Measurements from ENCODE around the gene C10orf90.

Gene C10orf90

GRCh38 chr10:126661841-126662515 lies 8.5 kb downstream of the C10orf90 start:
- no peaks in the 10 kb centered on the region for H3K9me3 Mint-ChIP-seq (ENCODE audit: low read depth)
- no peak overlapping the region for H3K4me3 Mint-ChIP-seq
- H3K36me3 Mint-ChIP-seq, result no peaks in the 10 kb centered on the region
- no peaks in the 10 kb centered on the region for H3K4me1 Mint-ChIP-seq (ENCODE audit: low read depth)
- H3K27ac Mint-ChIP-seq, result no peak overlapping the region
- H3K27me3 Mint-ChIP-seq, result peaks cover 5% of the 10 kb centered on the region

- Mint-ChIP-seq H3K27me3 (peaks cover 5% of the 10 kb centered on the region), H3K4me1 (ENCODE audit: low read depth) (no peaks in the 10 kb centered on the region), H3K36me3 (no peaks in the 10 kb centered on the region), H3K27ac (no peak overlapping the region), H3K9me3 (ENCODE audit: low read depth) (no peaks in the 10 kb centered on the region), H3K4me3 (no peak overlapping the region)
These were observed 9.1 kb downstream of the C10orf90 start for GRCh38 chr10:126661356-126661755.

GRCh38 chr10:126659750-126660149 lies 10.7 kb downstream of the C10orf90 start:
- H3K27me3 Mint-ChIP-seq, result peaks cover 3% of the 10 kb centered on the region
- H3K36me3 Mint-ChIP-seq, result no peaks in the 10 kb centered on the region
- H3K4me3 Mint-ChIP-seq, result no peak overlapping the region
- H3K9me3 Mint-ChIP-seq (ENCODE audit: low read depth), result no peaks in the 10 kb centered on the region
- H3K4me1 Mint-ChIP-seq (ENCODE audit: low read depth), result no peaks in the 10 kb centered on the region
- H3K27ac Mint-ChIP-seq, result no peak overlapping the region

DNA sequence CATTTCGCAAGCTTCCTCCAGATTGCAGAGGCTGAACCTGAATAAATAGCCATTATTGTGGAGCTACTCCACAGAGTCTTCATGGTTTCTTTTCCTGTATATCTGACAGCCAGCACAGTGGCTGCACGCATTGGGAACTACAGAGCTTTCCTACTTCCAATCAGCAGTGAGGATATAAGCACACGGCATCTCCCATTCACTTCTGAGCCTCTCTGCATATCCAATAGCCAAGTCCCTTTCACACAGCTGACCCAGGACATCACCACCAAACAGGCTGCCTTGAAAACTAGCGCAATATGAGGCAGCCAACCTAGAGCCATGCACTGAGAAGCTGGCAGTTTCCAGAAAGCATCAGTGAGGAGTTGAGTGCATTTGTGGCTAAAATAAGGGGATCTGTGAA lies 11.6 kb downstream of the C10orf90 start:
- Mint-ChIP-seq H3K4me3 (no peak overlapping the region), H3K27me3 (no peaks in the 10 kb centered on the region), H3K36me3 (no peaks in the 10 kb centered on the region), H3K27ac (no peak overlapping the region), H3K4me1 (ENCODE audit: low read depth) (no peaks in the 10 kb centered on the region), H3K9me3 (ENCODE audit: low read depth) (no peaks in the 10 kb centered on the region)

DNA sequence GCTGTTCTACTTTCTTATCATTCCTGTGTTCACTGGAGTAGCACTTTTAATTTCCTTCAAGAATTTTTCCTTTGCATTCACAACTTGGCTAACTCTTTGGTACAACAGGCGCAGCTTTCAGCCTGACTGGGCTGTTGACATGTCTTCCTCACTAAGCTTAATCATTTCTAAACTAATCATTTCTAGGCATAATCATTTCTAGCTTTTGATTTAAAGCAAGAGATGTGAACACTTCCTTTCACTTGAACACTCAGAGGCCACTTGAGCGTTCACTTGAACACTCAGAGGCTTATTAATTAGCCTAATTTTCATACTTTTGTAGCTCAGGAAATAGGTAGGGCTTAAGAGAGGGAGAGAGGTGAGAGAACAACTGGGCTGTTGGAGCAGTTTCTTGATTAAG lies 15.9 kb downstream of the C10orf90 start:
- Mint-ChIP-seq H3K27ac (no peak overlapping the region), H3K9me3 (ENCODE audit: low read depth) (no peaks in the 10 kb centered on the region), H3K36me3 (no peaks in the 10 kb centered on the region), H3K4me1 (ENCODE audit: low read depth) (no peaks in the 10 kb centered on the region), H3K4me3 (no peak overlapping the region), H3K27me3 (no peaks in the 10 kb centered on the region)

GRCh38 chr10:126651467-126651866 lies 19.0 kb downstream of the C10orf90 start:
- Mint-ChIP-seq H3K27ac (no peak overlapping the region), H3K9me3 (ENCODE audit: low read depth) (no peaks in the 10 kb centered on the region), H3K27me3 (no peaks in the 10 kb centered on the region), H3K4me3 (no peak overlapping the region), H3K4me1 (ENCODE audit: low read depth) (no peaks in the 10 kb centered on the region), H3K36me3 (no peaks in the 10 kb centered on the region)

DNA sequence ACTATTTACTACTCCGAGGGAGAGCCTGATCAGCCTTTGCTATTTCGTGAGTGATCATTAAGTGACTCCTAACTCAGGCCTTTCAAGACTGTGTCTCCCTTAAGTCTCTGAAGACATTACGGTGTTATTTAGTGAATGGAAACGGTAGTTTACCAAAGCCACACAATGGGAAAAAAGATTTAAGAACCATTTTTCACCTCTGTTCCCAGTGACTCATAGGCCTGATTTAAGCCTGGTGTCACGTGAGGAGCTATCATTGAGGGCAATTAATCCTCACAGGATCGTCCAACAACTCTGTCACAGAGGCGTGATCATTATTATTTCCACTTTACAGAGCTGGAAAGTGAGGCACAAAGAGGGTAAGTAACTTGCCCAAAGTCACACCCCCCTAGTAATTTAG lies 20.3 kb downstream of the C10orf90 start:
- no peaks in the 10 kb centered on the region for H3K9me3 Mint-ChIP-seq (ENCODE audit: low read depth)
- no peaks in the 10 kb centered on the region for H3K4me1 Mint-ChIP-seq (ENCODE audit: low read depth)
- no peaks in the 10 kb centered on the region for H3K36me3 Mint-ChIP-seq
- no peaks in the 10 kb centered on the region for H3K27me3 Mint-ChIP-seq
- no peak overlapping the region for H3K27ac Mint-ChIP-seq
- no peak overlapping the region for H3K4me3 Mint-ChIP-seq

- no peaks in the 10 kb centered on the region for H3K27me3 Mint-ChIP-seq
- no peak overlapping the region for H3K4me3 Mint-ChIP-seq
- no peaks in the 10 kb centered on the region for H3K36me3 Mint-ChIP-seq
- no peak overlapping the region for H3K27ac Mint-ChIP-seq
- no peaks in the 10 kb centered on the region for H3K9me3 Mint-ChIP-seq (ENCODE audit: low read depth)
- no peaks in the 10 kb centered on the region for H3K4me1 Mint-ChIP-seq (ENCODE audit: low read depth)
These were observed 23.4 kb downstream of the C10orf90 start for GRCh38 chr10:126647116-126647515.

- Mint-ChIP-seq H3K27ac (no peak overlapping the region), H3K27me3 (no peaks in the 10 kb centered on the region)
These were observed 24.4 kb downstream of the C10orf90 start for GRCh38 chr10:126646110-126646509.

GRCh38 chr10:126640401-126640800 lies 30.1 kb downstream of the C10orf90 start:
- Mint-ChIP-seq H3K4me3 (no peak overlapping the region), H3K27ac (no peak overlapping the region), H3K36me3 (no peaks in the 10 kb centered on the region)

More at GRCh38 chr10:126646110-126646509, 24.4 kb downstream of the C10orf90 start:
- Mint-ChIP-seq H3K9me3 (ENCODE audit: low read depth) (no peaks in the 10 kb centered on the region), H3K4me3 (no peak overlapping the region), H3K36me3 (no peaks in the 10 kb centered on the region), H3K4me1 (ENCODE audit: low read depth) (no peaks in the 10 kb centered on the region)

GRCh38 chr10:126639084-126639483 lies 31.4 kb downstream of the C10orf90 start:
- Mint-ChIP-seq H3K9me3 (ENCODE audit: low read depth) (no peaks in the 10 kb centered on the region), H3K4me1 (ENCODE audit: low read depth) (no peaks in the 10 kb centered on the region), H3K27me3 (no peaks in the 10 kb centered on the region)

More at GRCh38 chr10:126640401-126640800, 30.1 kb downstream of the C10orf90 start:
- H3K27me3 Mint-ChIP-seq, result no peaks in the 10 kb centered on the region
- H3K4me1 Mint-ChIP-seq (ENCODE audit: low read depth), result no peaks in the 10 kb centered on the region
- H3K9me3 Mint-ChIP-seq (ENCODE audit: low read depth), result no peaks in the 10 kb centered on the region

GRCh38 chr10:126638542-126638941 lies 32.0 kb downstream of the C10orf90 start:
- Mint-ChIP-seq H3K4me1 (ENCODE audit: low read depth) (no peaks in the 10 kb centered on the region), H3K27me3 (no peaks in the 10 kb centered on the region), H3K9me3 (ENCODE audit: low read depth) (no peaks in the 10 kb centered on the region), H3K4me3 (no peak overlapping the region), H3K27ac (no peak overlapping the region), H3K36me3 (no peaks in the 10 kb centered on the region)

More at GRCh38 chr10:126639084-126639483, 31.4 kb downstream of the C10orf90 start:
- Mint-ChIP-seq H3K36me3 (no peaks in the 10 kb centered on the region), H3K4me3 (no peak overlapping the region), H3K27ac (no peak overlapping the region)

GRCh38 chr10:126637501-126637900 lies 33.0 kb downstream of the C10orf90 start:
- no peak overlapping the region for H3K27ac Mint-ChIP-seq

DNA sequence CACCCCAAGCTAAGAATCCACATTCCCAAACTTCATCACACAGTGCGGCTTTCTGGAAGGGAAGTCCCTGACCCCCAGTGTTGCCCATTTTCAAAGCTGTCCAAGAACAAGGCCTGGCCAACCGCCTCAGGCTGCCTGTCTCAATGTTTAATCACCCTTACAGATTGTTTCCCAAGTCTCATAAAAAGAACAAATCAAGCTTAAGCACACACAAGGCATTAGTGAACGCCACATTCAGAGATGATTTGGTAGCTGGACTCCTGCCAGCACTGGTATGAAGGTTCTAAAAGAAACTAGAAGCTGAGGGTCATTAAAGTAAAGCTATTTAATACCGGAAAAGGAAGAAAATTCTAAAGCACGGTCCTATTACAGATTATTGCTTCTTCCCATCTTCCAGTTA lies 35.6 kb downstream of the C10orf90 start:
- H3K4me3 Mint-ChIP-seq, result no peak overlapping the region
- H3K27ac Mint-ChIP-seq, result no peak overlapping the region
- H3K4me1 Mint-ChIP-seq (ENCODE audit: low read depth), result no peaks in the 10 kb centered on the region
- H3K36me3 Mint-ChIP-seq, result no peaks in the 10 kb centered on the region
- H3K9me3 Mint-ChIP-seq (ENCODE audit: low read depth), result no peaks in the 10 kb centered on the region
- no peaks in the 10 kb centered on the region for H3K27me3 Mint-ChIP-seq

More at GRCh38 chr10:126637501-126637900, 33.0 kb downstream of the C10orf90 start:
- no peaks in the 10 kb centered on the region for H3K27me3 Mint-ChIP-seq
- no peaks in the 10 kb centered on the region for H3K9me3 Mint-ChIP-seq (ENCODE audit: low read depth)
- no peaks in the 10 kb centered on the region for H3K36me3 Mint-ChIP-seq
- no peak overlapping the region for H3K4me3 Mint-ChIP-seq
- no peaks in the 10 kb centered on the region for H3K4me1 Mint-ChIP-seq (ENCODE audit: low read depth)

DNA sequence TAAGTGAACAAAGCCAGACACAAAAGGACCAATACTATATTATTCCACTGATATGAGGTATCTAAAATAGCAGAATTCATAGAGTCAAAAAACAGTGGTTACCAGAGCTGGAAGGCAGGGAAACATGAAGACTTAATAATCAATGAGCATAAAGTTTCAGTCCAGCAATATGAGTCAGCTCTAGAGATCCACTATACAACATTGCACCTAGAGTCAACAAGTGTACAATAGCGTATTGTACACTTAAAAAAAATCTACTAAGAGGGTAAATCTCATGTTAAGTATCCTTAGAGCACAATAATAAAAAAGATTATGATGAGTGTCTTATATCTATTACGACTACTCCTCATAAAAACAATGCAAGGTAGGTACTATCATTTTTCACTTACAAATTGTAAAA lies 36.1 kb downstream of the C10orf90 start:
- Mint-ChIP-seq H3K4me1 (ENCODE audit: low read depth) (no peaks in the 10 kb centered on the region), H3K27ac (no peak overlapping the region), H3K9me3 (ENCODE audit: low read depth) (no peaks in the 10 kb centered on the region), H3K27me3 (no peaks in the 10 kb centered on the region), H3K4me3 (no peak overlapping the region), H3K36me3 (no peaks in the 10 kb centered on the region)

- H3K36me3 Mint-ChIP-seq, result no peaks in the 10 kb centered on the region
- no peaks in the 10 kb centered on the region for H3K4me1 Mint-ChIP-seq (ENCODE audit: low read depth)
- no peak overlapping the region for H3K27ac Mint-ChIP-seq
- no peaks in the 10 kb centered on the region for H3K27me3 Mint-ChIP-seq
- H3K9me3 Mint-ChIP-seq (ENCODE audit: low read depth), result no peaks in the 10 kb centered on the region
- no peak overlapping the region for H3K4me3 Mint-ChIP-seq
These were observed 37.8 kb downstream of the C10orf90 start for GRCh38 chr10:126632705-126633104.

All from activated naive CD8-positive, alpha-beta T cell (primary cell).